Fibroblast of lung (primary cell): Measurements from ENCODE around the gene ZBTB7C. TPM values are rescaled to one million over a fixed set of nuclear protein-coding genes. Genes with fewer than 3 reads are reported as not detected.
A peak's percentile ranks its signal among the peaks of the same experiment; 100 is the strongest.

Experiments
- DNase-seq, 2 donors: peaks; one replicate each; pipeline versions ENCODE4 v3.0.0 to v3.0.0-alpha.2; 2010; ENCODE audit warnings: low read depth in 2 of 2
- H2AFZ ChIP-seq: 2 replicates; pipeline ENCODE4 v1.5.1; 2012; ENCODE audit warnings: low read length, control low read depth, inconsistent platforms
- H3K27ac ChIP-seq: 2 replicates; pipeline ENCODE4 v1.5.1; 2011; ENCODE audit warnings: low read length, control low read depth; ENCODE audit not compliant: insufficient read depth
- H3K27me3 ChIP-seq: 2 replicates; pipeline ENCODE4 v1.5.1; 2011; ENCODE audit warnings: mild to moderate bottlenecking, low read length; ENCODE audit not compliant: control insufficient read depth, insufficient read depth
- H3K36me3 ChIP-seq: 2 replicates; pipeline ENCODE4 v1.5.1; 2011; ENCODE audit warnings: low read length; ENCODE audit not compliant: control insufficient read depth, insufficient read depth
- H3K4me1 ChIP-seq: 2 replicates; pipeline ENCODE4 v1.5.1; 2011; ENCODE audit warnings: low read length; ENCODE audit not compliant: control insufficient read depth, insufficient read depth; ENCODE audit errors: extremely low read depth
- H3K4me2 ChIP-seq: 2 replicates; pipeline ENCODE4 v1.5.1; 2011; ENCODE audit warnings: low read length, control low read depth; ENCODE audit not compliant: insufficient read depth; ENCODE audit errors: extremely low read depth
- H3K4me3 ChIP-seq, 4 experiments: fragments of 200-600 bp in 1 of 4; sonication (generic) in 1 of 4; replicated peaks in 1 of 4; 2 replicates each; pipeline ENCODE4 v1.5.1; 2011 to 2016; ENCODE audit warnings: low read length in 4 of 4, low read depth in 3 of 4, mild to moderate bottlenecking in 3 of 4, control low read depth in 2 of 4, inconsistent platforms in 1 of 4, mixed read lengths in 1 of 4; ENCODE audit not compliant: insufficient read depth in 1 of 4; ENCODE audit errors: control extremely low read depth in 1 of 4
- H3K79me2 ChIP-seq: 2 replicates; pipeline ENCODE4 v1.5.1; 2012; ENCODE audit warnings: mild to moderate bottlenecking, low read length, inconsistent platforms; ENCODE audit not compliant: control insufficient read depth, insufficient read depth
- H3K9ac ChIP-seq: 2 replicates; pipeline ENCODE4 v1.5.1; 2011; ENCODE audit warnings: mild to moderate bottlenecking, low read length, control low read depth; ENCODE audit not compliant: insufficient read depth
- H3K9me3 ChIP-seq: 2 replicates; pipeline ENCODE4 v1.5.1; 2012; ENCODE audit warnings: low read depth, low read length; ENCODE audit not compliant: control insufficient read depth, insufficient read depth
- H4K20me1 ChIP-seq: 2 replicates; pipeline ENCODE4 v1.5.1; 2011; ENCODE audit warnings: low read length; ENCODE audit not compliant: control insufficient read depth, insufficient read depth; ENCODE audit errors: extremely low read depth
- CTCF ChIP-seq, 2 donors: IDR thresholded peaks in 1 of 2; conservative IDR thresholded peaks in 1 of 2; 1 replicate in 1 of 2; 2 replicates in 1 of 2; pipeline ENCODE4 v1.5.1; 2011 to 2012; ENCODE audit warnings: low read length in 2 of 2, control low read depth in 1 of 2, inconsistent platforms in 1 of 2, low read depth in 1 of 2, mild to moderate bottlenecking in 1 of 2
- EZH2 ChIP-seq: IDR thresholded peaks from 2 replicates; pipeline ENCODE4 v1.5.1; 2012; ENCODE audit warnings: low read length, control low read depth, mild to moderate bottlenecking; ENCODE audit errors: missing control alignments
- polyA plus RNA-seq, 2 donors: library from polyadenylated mRNA; depleted of rRNA in 1 of 2; stranded (reverse) in 1 of 2; unstranded in 1 of 2; fragments of >200 nt; gene quantifications; 2 replicates each; pipeline ENCODE4 v1.2.1, GENCODE V29; 2011 to 2012; ENCODE audit warnings: missing spikeins in 1 of 2
- total RNA-seq: library from RNA; depleted of rRNA; stranded (reverse); fragments of >200 nt; gene quantifications from 2 replicates; pipeline ENCODE4 v1.2.1, GENCODE V29; 2014

Gene ZBTB7C
- total and polyA plus RNA-seq, 2 donors (not counting 1 experiment from before 2014, with no cell fraction given), result 0.19 to 0.33 TPM

GRCh38 chr18:48160622-48161021 lies 248.6 kb downstream of the ZBTB7C start:
- Histone ChIP-seq H3K4me3 (peak overlapping the region in 2 of 4 experiments; percentile 62 to 63), H3K4me1 (peaks cover 2% of the 10 kb centered on the region), H3K79me2 (no peaks in the 10 kb centered on the region), H3K4me2 (no peak overlapping the region), H4K20me1 (no peaks in the 10 kb centered on the region), H3K9ac (no peak overlapping the region), H3K27ac (no peak overlapping the region), H3K36me3 (no peaks in the 10 kb centered on the region), H3K27me3 (no peaks in the 10 kb centered on the region), H2AFZ (no peak overlapping the region), H3K9me3 (no peaks in the 10 kb centered on the region)
- TF ChIP-seq EZH2, result no peak
- TF ChIP-seq CTCF (conservative IDR thresholded peaks at IDR 0.05 in 1 of 2, IDR thresholded peaks at IDR 0.05 in 1 of 2; ENCODE audit: low read depth in 1 of 2, low read length in 2 of 2), result no peak
- DNase-seq, result no peak

GRCh38 chr18:48159816-48160215 lies 249.4 kb downstream of the ZBTB7C start:
- peaks cover 2% of the 10 kb centered on the region for H3K4me1 ChIP-seq
- no peak overlapping the region for H3K4me3 ChIP-seq
- H3K4me2 ChIP-seq, result no peak overlapping the region
- H3K79me2 ChIP-seq, result no peaks in the 10 kb centered on the region
- no peak overlapping the region for H3K27ac ChIP-seq
- no peaks in the 10 kb centered on the region for H4K20me1 ChIP-seq
- H3K9ac ChIP-seq, result no peak overlapping the region
- no peaks in the 10 kb centered on the region for H3K9me3 ChIP-seq
- DNase-seq, result no peak
- no peak for TF ChIP-seq EZH2
- no peak for TF ChIP-seq CTCF (conservative IDR thresholded peaks at IDR 0.05 in 1 of 2, IDR thresholded peaks at IDR 0.05 in 1 of 2; ENCODE audit: low read depth in 1 of 2, low read length in 2 of 2)
- H3K36me3 ChIP-seq, result no peaks in the 10 kb centered on the region
- H2AFZ ChIP-seq, result no peak overlapping the region
- no peaks in the 10 kb centered on the region for H3K27me3 ChIP-seq

GRCh38 chr18:48158721-48159120 lies 250.5 kb downstream of the ZBTB7C start:
- Histone ChIP-seq H3K4me3 (no peak overlapping the region), H3K27ac (no peak overlapping the region), H3K4me2 (no peak overlapping the region), H3K36me3 (no peaks in the 10 kb centered on the region), H3K9me3 (no peaks in the 10 kb centered on the region), H4K20me1 (no peaks in the 10 kb centered on the region), H2AFZ (no peak overlapping the region), H3K9ac (no peak overlapping the region), H3K27me3 (no peaks in the 10 kb centered on the region), H3K79me2 (no peaks in the 10 kb centered on the region), H3K4me1 (peaks cover 3% of the 10 kb centered on the region)
- TF ChIP-seq CTCF (conservative IDR thresholded peaks at IDR 0.05 in 1 of 2, IDR thresholded peaks at IDR 0.05 in 1 of 2; ENCODE audit: low read depth in 1 of 2, low read length in 2 of 2) (no peak), EZH2 (no peak)
- DNase-seq, result no peak
